ENCODE measurements around the gene CLTB.

CLTB gene

DNA sequence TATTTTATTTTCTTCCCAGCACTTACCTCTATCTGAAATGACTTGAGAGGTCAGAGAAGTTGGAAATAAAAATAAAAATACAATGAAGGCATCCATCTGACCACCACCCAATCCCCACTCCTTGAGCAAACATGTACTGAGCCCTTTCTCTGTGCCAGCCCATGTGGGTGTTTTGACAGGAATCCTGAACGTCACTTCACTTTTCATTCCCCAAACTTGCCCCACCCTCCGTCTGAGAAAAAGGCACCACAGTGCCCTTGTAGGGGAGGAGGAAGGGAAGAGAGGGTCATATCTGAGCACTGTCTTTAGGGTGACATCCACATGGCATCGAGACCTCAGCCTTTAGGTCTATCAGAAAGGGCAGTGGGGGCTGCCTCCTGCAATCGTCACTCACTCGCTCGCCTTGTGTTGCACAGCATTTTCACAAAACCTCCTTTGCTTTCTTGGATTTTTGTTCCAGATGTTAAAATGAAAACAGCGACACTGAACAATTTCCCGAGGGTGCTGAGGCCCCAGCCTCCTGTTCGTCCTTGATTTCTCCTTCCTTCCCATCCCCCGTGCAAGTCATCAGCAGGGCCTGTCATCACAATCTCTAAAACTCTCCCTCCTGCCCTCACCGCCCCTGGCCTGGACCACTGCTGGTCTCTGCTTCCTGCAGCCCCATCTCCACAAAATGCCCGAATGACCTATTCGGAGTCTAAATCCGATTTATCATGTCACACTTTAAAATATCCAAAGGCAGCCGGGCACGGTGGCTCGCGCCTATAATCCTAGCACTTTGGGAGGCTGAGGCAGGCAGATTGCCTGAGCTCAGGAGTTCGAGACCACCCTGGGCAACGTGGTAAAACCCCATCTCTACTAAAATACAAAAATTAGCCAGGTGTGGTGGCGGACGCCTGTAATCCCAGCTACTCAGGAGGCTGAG is 14.8 kb downstream of the CLTB start:
- no peak for DNase-seq

DNA sequence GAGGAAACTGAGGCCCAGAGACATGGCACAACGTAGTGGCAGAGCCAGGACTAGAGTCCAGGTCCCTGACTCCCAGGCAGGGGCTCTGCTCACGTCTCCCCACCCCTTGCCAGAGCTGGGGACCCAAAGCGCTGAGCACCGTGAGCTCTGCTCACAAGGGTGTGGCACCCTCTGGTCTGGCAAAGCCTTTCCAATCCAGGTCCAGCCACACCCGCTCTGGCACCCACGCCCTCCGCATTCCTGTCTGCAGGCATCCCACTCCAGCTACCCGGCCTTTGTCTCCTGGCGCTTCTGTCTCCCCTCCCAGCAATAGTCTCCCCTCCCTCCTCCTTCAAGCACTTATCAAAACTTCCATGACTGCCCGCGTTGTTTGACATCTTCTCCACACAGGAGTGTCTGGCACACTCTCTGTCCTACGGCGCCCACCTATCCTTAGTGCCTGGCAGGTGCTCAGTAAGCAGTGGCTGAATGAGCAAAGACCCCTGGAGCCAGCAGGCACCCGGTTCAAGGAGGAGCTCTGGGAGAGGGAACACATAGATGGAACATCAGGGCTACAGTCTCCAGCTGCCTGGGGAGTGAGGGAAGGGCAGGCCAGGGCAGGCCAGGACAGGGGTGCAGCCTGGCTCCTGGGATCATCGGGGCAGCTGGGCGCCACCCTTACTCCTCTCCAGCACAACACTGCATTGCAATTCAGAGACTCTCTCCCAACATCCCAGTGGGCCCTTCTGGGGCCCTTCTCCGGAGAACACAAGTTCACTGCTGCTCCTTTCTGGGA is 15.8 kb downstream of the CLTB start:
- no peak for DNase-seq

DNA sequence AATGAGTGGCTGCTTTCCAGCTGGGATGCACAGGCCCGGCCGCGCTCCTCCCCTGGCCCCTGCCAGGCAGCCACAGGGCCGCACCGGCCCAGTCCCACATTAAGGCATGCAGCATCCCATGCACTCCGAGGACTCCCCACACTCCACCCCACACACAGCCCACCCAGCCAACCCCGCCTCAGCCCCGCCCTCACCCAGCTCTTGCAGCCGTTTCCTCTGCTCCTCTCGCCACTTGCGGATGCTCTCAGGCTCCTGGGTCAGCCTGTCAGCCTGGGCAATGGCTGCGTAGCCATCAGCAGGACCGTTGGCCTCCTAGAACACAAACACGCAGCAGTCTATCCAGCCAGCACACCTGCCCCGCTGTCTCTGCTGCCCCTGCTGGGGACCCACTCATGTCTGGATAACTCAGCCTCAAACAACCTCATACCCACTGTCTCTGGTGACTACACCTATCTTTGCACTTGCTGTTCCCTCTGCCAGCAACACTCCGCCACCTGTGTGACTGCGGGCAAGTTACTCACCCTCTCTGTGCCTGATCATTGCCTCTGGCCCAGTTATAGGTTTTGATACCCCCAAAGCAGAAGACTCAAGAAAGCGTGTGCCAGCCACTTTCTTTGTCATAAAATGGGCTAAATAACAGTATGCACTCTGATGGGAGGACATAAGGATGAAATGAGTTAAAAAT is 18.5 kb downstream of the CLTB start:
- no peak for DNase-seq

DNA sequence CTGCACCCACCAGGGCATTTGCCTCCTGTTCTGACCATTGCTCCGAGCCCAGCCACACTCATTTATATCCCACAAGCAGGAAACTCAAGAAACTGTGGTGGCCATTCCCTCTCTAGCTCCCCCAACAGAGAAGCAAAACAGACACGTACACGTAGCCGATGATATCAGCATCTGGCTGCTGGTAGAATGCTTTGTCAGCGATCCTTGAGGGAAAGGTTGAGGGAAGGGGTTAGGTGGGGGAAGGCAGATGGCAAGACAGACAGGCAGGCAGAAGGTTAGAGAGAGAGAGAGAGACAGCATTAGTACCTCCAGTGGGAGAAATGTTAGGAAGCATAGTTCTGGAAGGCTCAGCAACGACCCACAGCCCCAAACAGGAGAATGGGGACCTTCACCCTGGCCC is 20.0 kb downstream of the CLTB start:
- no peak for DNase-seq

DNA sequence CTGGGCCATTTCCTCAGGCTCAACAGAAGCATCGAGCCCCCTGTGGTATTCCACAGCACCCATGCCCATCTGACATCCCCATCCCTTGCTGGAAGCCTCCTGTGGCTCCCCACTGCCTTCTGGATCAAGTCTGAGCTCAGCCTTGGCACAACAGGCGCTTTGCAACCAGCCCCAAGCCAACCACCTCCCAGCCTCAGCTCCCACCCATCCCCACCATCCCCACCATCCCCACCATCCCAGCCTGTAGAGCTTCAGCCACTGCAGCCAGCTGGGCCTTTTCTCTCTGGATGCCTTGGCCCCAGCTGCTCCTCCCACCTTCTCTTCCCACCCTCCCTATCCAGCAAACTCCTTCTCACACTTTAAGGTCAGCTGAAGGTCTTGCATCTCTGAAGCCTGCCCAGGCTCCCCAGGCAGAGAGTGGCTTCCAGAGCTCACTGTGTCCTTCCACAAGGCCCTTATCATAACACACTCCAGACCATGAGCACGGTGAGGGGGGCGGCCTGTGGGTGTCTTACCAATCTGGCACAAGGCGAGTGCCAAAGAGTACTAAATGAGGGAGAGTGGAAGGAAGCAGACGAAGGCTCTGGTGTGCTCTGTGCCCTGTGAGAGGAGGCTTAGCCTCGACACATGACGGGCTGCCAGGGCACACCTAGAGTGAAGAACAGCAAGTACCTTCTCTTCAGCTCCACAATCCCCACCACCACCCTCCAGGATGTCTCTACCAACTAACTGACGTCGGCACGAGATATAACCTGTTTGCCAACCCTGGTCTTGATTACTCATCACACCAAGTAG is 21.3 kb downstream of the CLTB start:
- no peak for DNase-seq

DNA sequence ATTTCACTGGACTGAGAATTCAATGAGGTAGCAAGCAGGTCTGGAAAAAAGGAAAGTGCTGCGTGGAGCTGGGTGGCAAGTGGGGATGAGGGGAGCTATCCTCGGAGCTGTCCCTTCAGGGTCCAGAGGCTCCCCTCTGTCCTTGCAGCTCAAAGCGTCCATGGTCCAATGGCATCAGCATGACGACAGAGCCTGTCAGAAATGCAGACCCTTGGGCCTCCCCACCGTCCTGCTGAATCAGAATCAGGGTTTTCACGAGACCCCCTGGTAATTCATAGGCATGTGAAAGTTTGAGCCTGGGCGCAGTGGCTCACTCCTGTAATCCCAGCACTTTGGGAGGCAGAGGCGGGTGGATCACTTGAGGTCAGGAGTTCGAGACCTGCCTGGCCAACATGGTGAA is 22.2 kb downstream of the CLTB start:
- no peak for DNase-seq

DNA sequence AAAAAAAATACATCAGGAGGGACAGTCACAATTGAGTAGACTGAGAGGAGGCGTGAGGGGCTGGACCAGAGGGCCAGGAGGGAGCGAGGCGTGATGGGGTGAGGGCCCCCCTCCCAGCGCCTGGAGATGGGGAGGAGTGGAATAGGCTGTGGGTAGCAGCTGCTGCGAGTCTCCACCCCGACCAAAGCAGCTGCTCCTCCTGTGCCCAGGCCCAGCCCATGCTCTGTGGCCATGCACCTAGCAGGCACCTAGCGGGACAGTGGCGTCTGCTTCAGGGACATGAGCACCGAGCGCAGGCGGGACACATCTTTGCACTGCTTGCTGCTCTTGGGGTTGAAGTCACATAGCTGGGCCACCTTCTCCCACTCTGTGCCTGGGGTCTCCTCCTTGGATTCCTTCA is 23.8 kb downstream of the CLTB start:
- DNase-seq = no peak

DNA sequence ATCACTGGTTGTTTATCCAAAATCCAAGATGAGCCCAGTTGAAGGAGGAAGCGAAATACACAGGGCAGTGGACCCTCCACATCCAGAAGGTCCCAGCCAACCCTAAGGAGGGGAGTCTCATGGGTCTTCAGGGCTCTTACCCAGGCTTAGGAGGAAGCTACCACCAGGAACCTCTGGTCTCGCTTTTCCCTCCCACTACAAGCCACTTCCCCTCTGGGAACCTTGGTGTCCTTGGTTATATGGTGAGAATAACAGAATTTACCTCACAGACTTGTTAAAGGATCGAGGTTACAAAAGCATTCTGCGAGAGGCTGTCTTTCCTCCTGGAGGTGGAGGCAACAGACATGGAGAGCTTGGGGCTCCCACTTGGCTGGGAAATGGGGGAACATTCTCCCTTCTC is 24.3 kb downstream of the CLTB start:
- DNase-seq = no peak

DNA sequence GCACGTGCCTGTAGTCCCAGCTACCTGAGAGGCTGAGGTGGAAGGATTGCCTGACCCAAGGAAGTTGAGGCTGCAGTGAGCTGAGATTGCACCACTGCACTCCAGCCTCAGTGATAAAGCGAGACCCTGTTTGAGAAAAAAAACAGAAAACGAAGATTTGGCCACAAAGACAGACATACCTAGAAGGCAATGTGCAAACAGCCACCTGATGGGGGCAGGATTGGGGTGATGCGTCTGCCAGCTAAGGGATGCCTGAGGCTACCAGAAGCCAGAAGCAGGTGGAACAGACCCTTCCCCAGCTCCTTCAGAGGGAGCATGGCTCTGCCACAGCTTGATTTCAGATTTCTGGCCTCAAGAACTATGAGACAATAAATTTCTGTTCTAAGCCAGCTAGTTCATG is 24.9 kb downstream of the CLTB start:
- DNase-seq = no peak

DNA sequence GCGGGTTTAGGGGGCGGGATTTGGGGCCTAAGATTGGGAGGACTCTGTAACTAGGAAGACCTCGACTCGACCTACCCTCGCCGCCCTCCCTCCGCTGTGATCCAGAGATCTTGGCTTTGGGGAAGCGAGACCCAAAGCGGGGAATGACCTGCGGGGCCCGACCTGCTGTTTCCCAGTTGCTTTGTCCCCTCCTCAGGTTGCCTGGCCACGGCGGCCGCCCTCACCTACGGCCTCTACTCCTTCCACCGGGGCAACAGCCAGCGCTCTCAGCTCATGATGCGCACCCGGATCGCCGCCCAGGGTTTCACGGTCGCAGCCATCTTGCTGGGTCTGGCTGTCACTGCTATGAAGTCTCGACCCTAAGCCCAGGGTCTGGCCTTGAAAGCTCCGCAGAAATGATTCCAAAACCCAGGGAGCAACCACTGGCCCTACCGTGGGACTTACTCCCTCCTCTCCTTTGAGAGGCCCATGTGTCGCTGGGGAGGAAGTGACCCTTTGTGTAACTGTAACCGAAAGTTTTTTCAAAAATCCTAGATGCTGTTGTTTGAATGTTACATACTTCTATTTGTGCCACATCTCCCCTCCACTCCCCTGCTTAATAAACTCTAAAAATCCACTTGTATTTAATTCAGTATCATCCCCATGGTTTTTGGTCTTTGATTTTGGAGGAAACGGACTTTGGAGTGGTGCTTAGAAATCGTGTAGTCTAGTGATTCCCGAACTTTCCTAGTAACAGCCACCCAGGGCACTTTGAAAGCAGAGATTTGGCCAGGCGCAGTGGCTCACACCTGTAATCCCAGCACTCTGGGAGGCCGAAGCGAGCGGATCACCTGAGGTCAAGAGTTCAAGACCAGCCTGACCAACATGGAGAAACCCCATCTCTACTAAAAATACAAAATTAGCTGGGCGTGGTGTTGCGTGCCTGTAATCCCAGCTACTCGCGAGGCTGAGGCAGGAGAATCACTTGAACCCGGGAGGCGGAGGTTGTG is 26.9 kb downstream of the CLTB start:
- DNase-seq = no peak

DNA sequence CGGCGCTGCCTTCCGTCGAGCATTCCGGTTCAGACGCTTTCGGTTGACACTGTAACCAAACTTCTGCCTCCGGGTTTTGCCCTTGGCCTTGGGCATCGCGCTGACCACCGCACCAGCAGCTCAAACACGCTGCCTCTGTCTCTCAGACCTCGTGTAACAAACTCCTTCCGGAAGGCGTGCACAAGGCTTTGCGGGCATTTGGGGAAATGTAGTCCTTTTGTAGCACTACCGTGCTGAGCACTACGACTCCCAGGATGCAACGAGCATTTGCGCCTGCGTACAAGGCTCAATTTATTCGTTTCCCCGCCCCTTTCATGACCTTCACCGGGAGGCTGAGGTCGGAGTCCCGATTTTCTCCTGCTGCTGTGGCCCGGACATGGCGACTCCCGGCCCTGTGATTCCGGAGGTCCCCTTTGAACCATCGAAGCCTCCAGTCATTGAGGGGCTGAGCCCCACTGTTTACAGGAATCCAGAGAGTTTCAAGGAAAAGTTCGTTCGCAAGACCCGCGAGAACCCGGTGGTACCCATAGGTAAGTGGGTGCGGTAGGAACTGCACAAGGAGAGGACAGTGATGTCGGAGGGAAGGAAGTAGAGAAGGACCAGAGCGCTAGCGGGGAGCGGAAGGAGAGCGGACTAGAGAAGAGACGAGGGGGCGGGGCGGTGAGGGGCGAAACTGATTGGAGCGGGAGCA is 27.8 kb downstream of the CLTB start, which contains the start of the genes HIGD2A and NOP16:
TSS of gene HIGD2A (plus strand) at position 308 of the 691 bp plus-strand sequence. CDS start at position 377, 69 bp downstream.
TSS of gene NOP16 (minus strand) at position 155 of the 691 bp plus-strand sequence. CDS start at position 96, 59 bp downstream.
- DNase-seq = peak; percentile 98 to 99

DNA sequence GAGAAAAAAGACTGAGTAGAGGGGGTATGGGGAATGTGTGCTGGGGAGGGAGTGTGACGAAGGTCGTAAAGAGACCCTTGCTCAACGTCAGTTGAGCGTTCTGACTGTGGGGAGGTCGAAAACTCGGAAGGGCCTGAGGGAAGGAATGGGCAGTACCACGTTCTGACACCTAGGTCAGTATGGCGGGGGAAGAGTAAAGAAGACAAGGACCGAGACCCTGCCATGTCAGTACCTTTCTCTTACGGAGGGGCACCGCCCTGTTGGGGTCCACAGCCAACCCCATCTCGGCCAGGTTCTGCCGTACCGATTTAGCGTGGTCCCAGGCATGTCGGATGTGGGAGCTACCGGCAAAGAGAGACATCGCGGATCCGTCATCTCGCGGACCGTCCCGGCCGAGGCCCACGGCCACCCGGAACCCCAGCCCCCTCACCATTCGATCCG is 28.3 kb downstream of the CLTB start:
- no peak for DNase-seq

DNA sequence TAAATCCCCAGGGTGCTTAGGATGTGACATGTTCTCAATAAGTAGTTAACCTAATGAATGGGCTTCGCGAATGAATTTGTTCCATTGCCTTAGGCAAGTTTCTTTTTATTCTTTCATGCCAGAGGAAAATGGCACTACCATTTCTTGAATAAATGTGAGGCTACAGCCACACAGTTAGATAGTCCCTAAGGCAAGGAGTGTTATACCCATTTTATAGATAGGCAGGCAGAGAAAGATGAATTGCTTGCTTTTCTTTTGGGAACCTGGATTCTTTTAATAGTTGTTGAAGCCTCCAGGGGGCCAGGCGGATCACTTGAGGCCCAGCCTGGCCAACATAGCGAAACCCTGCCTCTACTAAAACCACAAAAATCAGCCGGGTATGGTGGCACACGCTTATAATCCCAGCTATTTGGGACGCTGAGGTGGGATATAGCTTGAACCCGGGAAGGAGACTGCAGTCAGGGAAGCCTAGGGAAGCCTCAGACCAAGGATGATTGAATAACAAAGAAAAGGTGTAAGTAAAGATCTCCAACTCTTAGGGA is 28.9 kb downstream of the CLTB start:
- DNase-seq = no peak

DNA sequence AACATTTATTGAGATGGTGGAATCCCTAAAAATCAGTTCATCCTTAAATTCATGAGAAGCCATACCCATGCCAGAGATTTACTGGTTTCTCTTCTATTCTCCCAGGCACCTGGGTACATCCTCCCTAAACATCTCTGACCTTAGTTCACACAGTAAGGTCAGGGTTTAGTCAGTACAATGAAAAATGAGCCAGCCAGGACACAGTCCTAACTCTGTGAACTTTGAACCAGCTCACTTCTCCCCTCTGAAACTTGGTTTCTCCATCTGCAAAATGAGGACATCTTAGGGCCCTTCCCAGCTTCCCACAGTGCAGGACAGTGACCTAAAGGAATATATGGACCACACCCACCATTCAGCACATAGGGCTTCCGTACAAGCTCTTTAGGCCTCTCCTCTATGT is 29.8 kb downstream of the CLTB start:
- DNase-seq = no peak

DNA sequence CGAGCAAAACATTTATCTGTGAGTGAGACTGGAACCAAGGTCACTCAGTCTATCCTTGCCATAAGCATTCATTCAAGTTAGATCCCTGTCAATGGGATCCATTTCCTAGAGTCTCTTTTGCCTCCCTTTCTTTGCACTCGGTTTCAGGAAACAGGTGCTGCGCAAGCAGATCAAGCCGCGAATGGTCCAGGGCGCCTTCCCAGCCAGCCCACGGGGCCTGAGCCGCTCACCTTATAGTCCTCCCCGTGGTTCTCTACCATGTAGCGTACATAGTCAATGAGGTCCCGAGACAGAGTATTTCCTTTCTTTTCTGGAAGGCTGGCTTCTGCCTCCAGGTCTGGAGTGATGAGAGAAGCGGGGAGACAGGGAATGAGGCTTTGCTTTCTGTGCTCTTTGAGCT is 31.3 kb downstream of the CLTB start:
- no peak for DNase-seq

DNA sequence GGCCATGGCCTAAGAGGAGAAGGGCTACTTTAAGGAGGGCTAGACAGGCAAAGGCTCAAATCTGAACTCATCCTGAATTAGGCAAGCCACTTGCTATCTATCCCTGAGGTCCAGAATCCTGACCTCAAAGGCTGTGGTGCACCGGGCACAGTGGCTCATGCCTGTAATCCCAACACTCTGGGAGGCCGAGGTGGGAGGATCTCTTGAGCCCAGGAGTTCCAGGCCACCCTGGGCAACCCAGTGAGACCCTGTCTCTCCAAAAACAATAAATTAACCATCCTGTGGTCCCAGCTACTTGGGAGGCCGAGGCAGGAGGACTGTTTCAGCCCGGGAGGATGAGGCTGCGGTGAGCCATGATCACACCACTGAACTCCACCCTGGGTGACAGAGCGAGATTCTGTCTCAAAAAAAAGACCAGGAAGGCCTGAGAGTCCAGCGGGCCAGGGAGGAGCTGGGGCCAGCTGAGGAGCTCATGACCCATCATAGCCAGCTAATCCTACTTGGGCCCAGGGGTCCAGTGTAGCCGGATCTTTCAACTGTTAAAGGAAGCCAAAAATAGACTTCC is 31.9 kb downstream of the CLTB start:
- no peak for DNase-seq

DNA sequence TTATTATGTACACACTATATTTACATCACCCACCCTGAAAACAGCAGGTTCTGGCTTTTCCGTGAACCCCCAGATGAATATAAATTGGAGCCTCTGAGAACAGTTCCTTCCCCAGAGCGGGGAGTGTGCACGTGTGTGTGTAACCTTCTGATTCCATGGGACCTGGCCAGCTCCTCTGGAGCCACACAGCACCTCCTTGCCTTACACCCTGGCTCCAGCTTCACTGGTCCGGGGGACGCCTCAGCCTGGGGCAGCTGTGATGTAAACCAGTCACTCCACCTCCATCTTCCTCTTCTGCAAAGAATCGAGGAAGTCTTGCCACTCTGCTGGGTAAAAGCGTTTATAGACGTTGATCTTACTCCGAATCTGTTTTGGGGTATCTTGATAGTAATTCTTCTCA is 32.4 kb downstream of the CLTB start:
- DNase-seq = no peak

DNA sequence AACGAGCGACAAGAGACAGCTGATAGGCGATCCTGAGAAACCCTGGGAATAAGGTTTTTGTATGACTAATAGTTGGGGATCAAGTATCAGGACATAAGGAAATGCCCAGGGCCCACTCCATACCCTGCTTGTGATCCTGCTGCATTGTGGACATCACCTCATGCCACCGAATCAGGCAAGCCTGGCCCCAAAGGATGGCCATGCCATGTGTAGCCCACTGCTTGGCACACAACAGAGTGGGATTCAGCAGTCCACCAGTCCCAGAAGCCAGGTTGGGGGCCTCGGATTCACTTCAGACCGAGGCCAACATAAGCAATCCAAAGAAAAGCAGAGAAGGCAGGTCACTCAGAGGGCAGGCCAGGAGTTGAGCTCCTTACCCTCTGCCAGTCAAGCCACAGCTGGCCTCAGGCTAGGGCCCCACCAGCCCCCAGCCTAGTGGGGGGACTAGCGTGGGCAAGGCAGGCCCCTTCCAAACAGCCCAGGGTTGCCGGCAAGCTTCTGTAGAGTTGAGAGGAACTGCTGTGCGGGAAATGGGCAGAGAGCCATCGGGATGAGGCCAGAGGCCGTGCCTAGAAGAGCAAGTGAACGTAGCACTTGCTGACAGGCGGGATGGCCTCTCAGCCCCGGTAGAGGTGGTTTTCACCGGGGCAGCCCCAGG is 33.0 kb downstream of the CLTB start:
- DNase-seq = no peak

DNA sequence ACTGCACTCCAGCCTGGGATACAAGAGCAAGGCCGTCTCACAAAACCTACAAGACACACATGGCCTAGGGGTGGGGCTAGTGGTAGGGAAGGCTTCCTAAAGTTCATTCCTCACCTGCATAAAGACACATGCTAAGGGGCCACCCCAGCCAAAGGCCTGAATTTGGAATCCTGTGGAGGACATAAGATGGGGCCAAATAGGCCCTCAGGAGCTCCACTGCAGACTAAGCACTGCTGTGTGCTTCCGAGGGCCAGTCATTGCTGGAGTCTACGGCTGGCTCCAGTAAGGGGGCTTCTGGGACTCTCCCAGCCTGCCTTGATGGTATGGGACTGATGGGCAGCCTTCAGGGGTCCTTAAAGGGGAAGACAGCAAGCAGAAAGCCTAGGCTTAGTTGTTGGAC is 33.6 kb downstream of the CLTB start:
- no peak for DNase-seq
